Calu3 (cell line): ENCODE measurements around the gene SCEL. TPM values are rescaled to one million over a fixed set of nuclear protein-coding genes. Genes with fewer than 3 reads are reported as not detected.

Source experiments
- BruUV-seq: library from RNA; stranded (reverse); fragments of 400-500 nt; replicated peaks from 2 replicates; lab custom pipeline; 2021; lab: Mats Ljungman, UMichigan
- CTCF ChIA-PET: fragments of 300-600 bp; sonication (Branson Sonifier 250); formaldehyde crosslinking; loops from one replicate; lab custom pipeline; 2022; ENCODE audit warnings: antibody characterized with exemption; lab: Charles Lee
- DNase-seq: peaks from one replicate; pipeline ENCODE4 v3.0.0; 2022
- H3K27ac Mint-ChIP-seq: one replicate; pipeline ENCODE4 v1.8.0; 2022; ENCODE audit warnings: mixed read lengths; ENCODE audit not compliant: unreplicated experiment
- H3K27me3 Mint-ChIP-seq: one replicate; pipeline ENCODE4 v1.8.0; 2022; ENCODE audit warnings: mixed read lengths; ENCODE audit not compliant: unreplicated experiment
- H3K36me3 Mint-ChIP-seq: one replicate; pipeline ENCODE4 v1.8.0; 2022; ENCODE audit warnings: mild to moderate bottlenecking, moderate library complexity, mixed read lengths; ENCODE audit not compliant: insufficient read depth, unreplicated experiment
- H3K4me1 Mint-ChIP-seq: one replicate; pipeline ENCODE4 v1.8.0; 2022; ENCODE audit warnings: mild to moderate bottlenecking, low read depth, mixed read lengths; ENCODE audit not compliant: unreplicated experiment
- H3K4me3 Mint-ChIP-seq: one replicate; pipeline ENCODE4 v1.8.0; 2022; ENCODE audit warnings: mild to moderate bottlenecking, low read depth, moderate library complexity, mixed read lengths; ENCODE audit not compliant: unreplicated experiment
- H3K9me3 Mint-ChIP-seq: one replicate; pipeline ENCODE4 v1.8.0; 2022; ENCODE audit warnings: low read depth, mixed read lengths; ENCODE audit not compliant: unreplicated experiment
- intact Hi-C: fragments of 100-400 bp; cut with micrococcal nuclease; formaldehyde crosslinking; loops from one replicate; pipeline ENCODE4 v1.10.0; 2022; ENCODE audit not compliant: unreplicated experiment
- total RNA-seq: library from RNA; stranded (reverse); gene quantifications from 2 replicates; pipeline ENCODE4 v1.2.3, GENCODE V29; 2022
- TF ChIP-seq, protein P1 (sequence below): fragments of 200-600 bp; IDR thresholded peaks from one replicate; pipeline ENCODE4 v1.8.0; 2022; ENCODE audit warnings: antibody characterized with exemption; ENCODE audit not compliant: unreplicated experiment

Gene SCEL
- total RNA-seq, 1 experiment from 2014 or later, result 5.2 TPM

DNA sequence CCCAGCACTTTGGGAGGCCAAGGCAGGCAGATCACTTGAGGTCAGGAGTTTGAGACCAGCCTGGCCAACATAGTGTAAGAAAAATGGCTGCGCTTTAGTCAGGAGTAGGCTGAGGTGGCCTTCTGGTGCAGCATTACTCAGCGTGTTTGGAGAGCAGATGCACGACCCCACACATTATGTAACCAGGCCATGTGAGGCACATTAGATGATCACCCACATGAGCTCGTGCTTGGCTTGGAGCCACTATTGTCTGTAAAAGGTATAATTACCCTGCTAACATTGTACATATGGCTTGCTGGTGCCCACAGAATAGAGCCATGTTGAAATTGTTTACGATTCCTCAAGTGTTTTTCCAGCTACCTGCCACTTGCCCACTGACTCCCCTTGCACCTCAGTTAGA is 24.0 kb upstream of the SCEL start:
- no peak for DNase-seq
- Mint-ChIP-seq H3K27me3 (no peaks in the 10 kb centered on the region), H3K4me3 (no peak overlapping the region), H3K27ac (no peak overlapping the region), H3K4me1 (no peaks in the 10 kb centered on the region), H3K9me3 (peaks cover 2% of the 10 kb centered on the region), H3K36me3 (no peaks in the 10 kb centered on the region)
- TF ChIP-seq, protein P1, sequence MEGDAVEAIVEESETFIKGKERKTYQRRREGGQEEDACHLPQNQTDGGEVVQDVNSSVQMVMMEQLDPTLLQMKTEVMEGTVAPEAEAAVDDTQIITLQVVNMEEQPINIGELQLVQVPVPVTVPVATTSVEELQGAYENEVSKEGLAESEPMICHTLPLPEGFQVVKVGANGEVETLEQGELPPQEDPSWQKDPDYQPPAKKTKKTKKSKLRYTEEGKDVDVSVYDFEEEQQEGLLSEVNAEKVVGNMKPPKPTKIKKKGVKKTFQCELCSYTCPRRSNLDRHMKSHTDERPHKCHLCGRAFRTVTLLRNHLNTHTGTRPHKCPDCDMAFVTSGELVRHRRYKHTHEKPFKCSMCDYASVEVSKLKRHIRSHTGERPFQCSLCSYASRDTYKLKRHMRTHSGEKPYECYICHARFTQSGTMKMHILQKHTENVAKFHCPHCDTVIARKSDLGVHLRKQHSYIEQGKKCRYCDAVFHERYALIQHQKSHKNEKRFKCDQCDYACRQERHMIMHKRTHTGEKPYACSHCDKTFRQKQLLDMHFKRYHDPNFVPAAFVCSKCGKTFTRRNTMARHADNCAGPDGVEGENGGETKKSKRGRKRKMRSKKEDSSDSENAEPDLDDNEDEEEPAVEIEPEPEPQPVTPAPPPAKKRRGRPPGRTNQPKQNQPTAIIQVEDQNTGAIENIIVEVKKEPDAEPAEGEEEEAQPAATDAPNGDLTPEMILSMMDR, result no peak
- no TSS peak for BruUV-seq
- intact Hi-C loops, result no loop called here
- CTCF ChIA-PET, result no interaction called here

DNA sequence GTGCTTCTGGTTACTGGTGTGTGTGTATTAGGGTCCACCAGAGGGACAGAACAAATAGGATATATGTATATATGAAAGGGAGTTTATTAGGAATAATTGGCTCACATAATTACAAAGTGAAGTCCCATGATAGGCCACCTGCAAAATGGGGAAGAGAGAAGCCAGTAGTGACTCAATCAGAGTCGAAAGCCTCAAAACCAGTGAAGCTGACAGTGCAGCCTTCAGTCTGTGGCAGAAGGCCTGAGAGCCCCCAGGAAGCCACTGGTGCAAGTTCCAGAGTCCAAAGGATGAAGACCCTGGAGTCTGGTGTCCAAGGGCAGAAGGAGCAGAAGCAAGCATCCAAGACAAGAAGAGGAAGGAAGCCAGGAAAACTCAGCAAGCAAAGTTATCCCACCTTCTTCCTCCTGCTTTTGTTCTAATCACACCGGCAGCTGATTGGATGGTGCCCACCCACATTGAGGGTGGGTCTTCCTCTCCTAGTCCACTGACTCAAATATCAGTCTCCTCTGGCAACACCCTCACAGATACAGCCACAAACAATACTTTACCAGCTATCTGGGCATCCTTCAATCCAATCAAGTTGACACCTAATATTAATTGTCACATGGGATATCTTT is 21.7 kb upstream of the SCEL start:
- TF ChIP-seq, protein P1, result no peak
- Mint-ChIP-seq H3K27me3 (no peaks in the 10 kb centered on the region), H3K9me3 (peaks cover 2% of the 10 kb centered on the region), H3K27ac (no peak overlapping the region), H3K36me3 (no peaks in the 10 kb centered on the region), H3K4me3 (no peak overlapping the region), H3K4me1 (no peaks in the 10 kb centered on the region)
- intact Hi-C loops, result no loop called here
- no TSS peak for BruUV-seq
- CTCF ChIA-PET, result no interaction called here
- DNase-seq, result no peak

DNA sequence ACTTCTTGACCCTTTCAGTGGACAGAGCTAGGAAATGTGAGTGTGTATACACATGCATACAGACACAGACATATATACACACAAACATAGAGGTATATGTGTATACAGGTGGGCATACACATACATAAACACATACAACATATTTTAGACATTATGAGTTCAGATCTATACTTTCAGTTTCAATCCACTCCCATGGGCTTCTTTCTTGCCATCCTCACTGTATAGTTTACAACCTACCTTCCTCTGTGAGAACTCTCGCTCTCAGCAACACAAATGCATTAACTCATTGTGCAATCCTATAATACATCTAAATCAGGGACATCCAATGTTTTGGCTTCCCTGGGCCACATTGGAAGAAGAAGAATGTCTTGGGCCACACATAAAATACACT is 21.2 kb upstream of the SCEL start:
- H3K4me1 Mint-ChIP-seq, result no peaks in the 10 kb centered on the region
- no peak overlapping the region for H3K4me3 Mint-ChIP-seq
- no peaks in the 10 kb centered on the region for H3K36me3 Mint-ChIP-seq
- H3K27me3 Mint-ChIP-seq, result no peaks in the 10 kb centered on the region
- no TSS peak for BruUV-seq
- peaks cover 2% of the 10 kb centered on the region for H3K9me3 Mint-ChIP-seq
- no peak overlapping the region for H3K27ac Mint-ChIP-seq
- intact Hi-C loops, result no loop called here
- CTCF ChIA-PET, result no interaction called here
- DNase-seq, result no peak
- TF ChIP-seq, protein P1, result no peak

DNA sequence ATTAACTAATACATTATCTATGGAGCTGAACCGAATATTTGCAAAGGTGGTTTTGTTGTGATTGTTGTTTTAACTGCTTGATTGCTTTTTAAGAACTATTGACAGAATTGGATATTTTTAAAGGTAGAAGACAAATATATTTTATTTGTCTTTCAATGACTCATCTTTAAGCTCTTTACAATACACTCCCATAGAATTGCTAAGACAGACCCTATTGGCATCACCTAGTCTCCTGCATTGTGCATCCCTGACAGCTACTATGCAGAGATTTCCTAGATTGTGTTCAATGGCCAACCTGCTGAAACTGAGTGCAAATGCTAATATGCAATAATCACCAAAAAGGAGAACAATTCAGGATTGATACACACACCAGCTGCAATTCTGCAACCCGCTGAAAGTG is 19.7 kb upstream of the SCEL start:
- Mint-ChIP-seq H3K36me3 (no peaks in the 10 kb centered on the region), H3K27me3 (no peaks in the 10 kb centered on the region), H3K9me3 (peaks cover 2% of the 10 kb centered on the region), H3K4me1 (peaks cover 5% of the 10 kb centered on the region), H3K27ac (no peak overlapping the region), H3K4me3 (no peak overlapping the region)
- CTCF ChIA-PET, result no interaction called here
- no peak for DNase-seq
- TF ChIP-seq, protein P1, result no peak
- no TSS peak for BruUV-seq
- intact Hi-C loops, result no loop called here
